Esophagus squamous epithelium (tissue), 4 donors: ENCODE data around the gene IFI6.

ENCODE experiments used
- POLR2A ChIP-seq, 4 donors: fragments of 450-650 bp; IDR thresholded peaks; one replicate each; pipeline ENCODE4 v1.6.1; 2017; ENCODE audit warnings: antibody characterized with exemption in 4 of 4, mild to moderate bottlenecking in 4 of 4, moderate library complexity in 3 of 4
- TF ChIP-seq, protein P1 (sequence below), 6 experiments: fragments of 450-650 bp in 4 of 6; fragments of 200-600 bp in 2 of 6; sonication (generic) in 2 of 6; IDR thresholded peaks; one replicate each; pipeline ENCODE4 v1.5.1; 2016 to 2019; ENCODE audit warnings: antibody characterized with exemption in 6 of 6, mild to moderate bottlenecking in 4 of 6, moderate library complexity in 4 of 6

GRCh38 chr1:27666294-27666693 lies 5.7 kb downstream of the IFI6 start:
- TF ChIP-seq, protein P1, sequence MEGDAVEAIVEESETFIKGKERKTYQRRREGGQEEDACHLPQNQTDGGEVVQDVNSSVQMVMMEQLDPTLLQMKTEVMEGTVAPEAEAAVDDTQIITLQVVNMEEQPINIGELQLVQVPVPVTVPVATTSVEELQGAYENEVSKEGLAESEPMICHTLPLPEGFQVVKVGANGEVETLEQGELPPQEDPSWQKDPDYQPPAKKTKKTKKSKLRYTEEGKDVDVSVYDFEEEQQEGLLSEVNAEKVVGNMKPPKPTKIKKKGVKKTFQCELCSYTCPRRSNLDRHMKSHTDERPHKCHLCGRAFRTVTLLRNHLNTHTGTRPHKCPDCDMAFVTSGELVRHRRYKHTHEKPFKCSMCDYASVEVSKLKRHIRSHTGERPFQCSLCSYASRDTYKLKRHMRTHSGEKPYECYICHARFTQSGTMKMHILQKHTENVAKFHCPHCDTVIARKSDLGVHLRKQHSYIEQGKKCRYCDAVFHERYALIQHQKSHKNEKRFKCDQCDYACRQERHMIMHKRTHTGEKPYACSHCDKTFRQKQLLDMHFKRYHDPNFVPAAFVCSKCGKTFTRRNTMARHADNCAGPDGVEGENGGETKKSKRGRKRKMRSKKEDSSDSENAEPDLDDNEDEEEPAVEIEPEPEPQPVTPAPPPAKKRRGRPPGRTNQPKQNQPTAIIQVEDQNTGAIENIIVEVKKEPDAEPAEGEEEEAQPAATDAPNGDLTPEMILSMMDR (IDR thresholded peaks at IDR 0.05): no peak
- no peak for TF ChIP-seq POLR2A (IDR thresholded peaks at IDR 0.05)
